ENCODE results near the gene BMP8A. TPM values are rescaled to one million over a fixed set of nuclear protein-coding genes. Genes with fewer than 3 reads are reported as not detected.
"Not testable (repeated sequence)": the region's sequence is repeated elsewhere in the genome, so short reads cannot be mapped to it uniquely, and the experiment has no call there.

The BMP8A gene
- total and polyA plus RNA-seq, 2 of the 8 experiments (the other 6 are each of a cell fraction or from before 2014, with no cell fraction given): 0.38 to 0.43 TPM

DNA sequence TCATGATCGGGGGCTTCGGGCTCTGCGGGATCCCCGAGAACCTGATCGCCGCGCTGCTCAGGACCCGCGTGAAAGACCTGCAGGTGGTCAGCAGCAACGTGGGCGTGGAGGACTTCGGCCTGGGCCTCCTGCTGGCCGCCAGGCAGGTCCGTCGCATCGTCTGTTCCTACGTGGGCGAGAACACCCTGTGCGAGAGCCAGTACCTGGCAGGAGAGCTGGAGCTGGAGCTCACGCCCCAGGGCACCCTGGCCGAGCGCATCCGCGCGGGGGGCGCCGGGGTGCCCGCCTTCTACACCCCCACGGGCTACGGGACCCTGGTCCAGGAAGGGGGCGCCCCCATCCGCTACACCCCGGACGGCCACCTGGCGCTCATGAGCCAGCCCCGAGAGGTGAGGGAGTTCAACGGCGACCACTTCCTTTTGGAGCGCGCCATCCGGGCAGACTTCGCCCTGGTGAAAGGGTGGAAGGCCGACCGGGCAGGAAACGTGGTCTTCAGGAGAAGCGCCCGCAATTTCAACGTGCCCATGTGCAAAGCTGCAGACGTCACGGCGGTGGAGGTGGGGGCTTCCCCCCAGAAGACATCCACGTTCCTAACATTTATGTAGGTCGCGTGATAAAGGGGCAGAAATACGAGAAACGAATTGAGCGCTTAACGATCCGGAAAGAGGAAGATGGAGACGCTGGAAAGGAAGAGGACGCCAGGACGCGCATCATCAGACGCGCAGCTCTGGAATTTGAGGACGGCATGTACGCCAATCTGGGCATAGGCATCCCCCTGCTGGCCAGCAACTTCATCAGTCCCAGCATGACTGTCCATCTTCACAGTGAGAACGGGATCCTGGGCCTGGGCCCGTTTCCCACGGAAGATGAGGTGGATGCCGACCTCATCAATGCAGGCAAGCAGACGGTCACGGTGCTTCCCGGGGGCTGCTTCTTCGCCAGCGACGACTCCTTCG is 24.0 kb downstream of the BMP8A start:
- H4K8ac ChIP-seq (ENCODE audit: extremely low read depth, insufficient read depth, low read length); H2BK15ac ChIP-seq (ENCODE audit: low read length); H2BK12ac ChIP-seq (ENCODE audit: low read depth, low read length); H3K23ac ChIP-seq (ENCODE audit: insufficient read length); CTCF ChIA-PET (ENCODE audit: partially characterized antibody); H3K18ac ChIP-seq (ENCODE audit: extremely low read depth, low read length); H4K91ac ChIP-seq (replicated peaks; ENCODE audit: insufficient read length, low read length); H4K20me1 ChIP-seq (replicated peaks in 1 of 2; ENCODE audit: control insufficient read depth in 1 of 2, insufficient read depth in 2 of 2, low read length in 2 of 2); H2AFZ ChIP-seq (ENCODE audit: low read length); H3K23me2 ChIP-seq (ENCODE audit: low read depth, low read length); H3K4ac ChIP-seq (replicated peaks; ENCODE audit: insufficient read length, low read depth, low read length); H3K27ac ChIP-seq (ENCODE audit: low read depth, low read length); H4K5ac ChIP-seq (ENCODE audit: insufficient read length, low read depth, low read length); POLR2A ChIA-PET (ENCODE audit: partially characterized antibody); H3K36me3 ChIP-seq (ENCODE audit: control insufficient read depth in 2 of 4, insufficient read depth in 4 of 4, low read length in 3 of 4); DNase-seq (ENCODE audit: low read depth in 1 of 2, low spot score in 2 of 2); H2AK5ac ChIP-seq (ENCODE audit: low read depth, low read length); H2BK120ac ChIP-seq (replicated peaks; ENCODE audit: low read depth, low read length); H3K4me1 ChIP-seq (replicated peaks in 1 of 4; ENCODE audit: control insufficient read depth in 3 of 4, insufficient read depth in 4 of 4, low read length in 3 of 4); H3K79me1 ChIP-seq (ENCODE audit: low read depth, low read length); H2BK5ac ChIP-seq (ENCODE audit: low read depth, low read length); H2BK20ac ChIP-seq (ENCODE audit: low read length); H3K9me3 ChIP-seq (ENCODE audit: insufficient read depth in 2 of 2, low read depth in 1 of 2, low read length in 1 of 2); H3K9ac ChIP-seq (replicated peaks in 1 of 4; ENCODE audit: extremely low read depth in 1 of 4, low read depth in 3 of 4, low read length in 3 of 4); H3K56ac ChIP-seq (replicated peaks; ENCODE audit: insufficient read length, low read depth, low read length); H3K79me2 ChIP-seq (ENCODE audit: control insufficient read depth in 1 of 2, insufficient read depth in 2 of 2, low read length in 2 of 2); H3K14ac ChIP-seq (ENCODE audit: insufficient read length): not testable (repeated sequence)
- peak overlapping the region; percentile 53 to 66 for H3K4me2 ChIP-seq (ENCODE audit: insufficient read depth in 1 of 2, low read depth in 2 of 2, low read length in 2 of 2)
- H3K4me3 ChIP-seq (ENCODE audit: extremely low read depth in 1 of 4, insufficient read depth in 2 of 4, low read depth in 3 of 4, low read length in 4 of 4): peak overlapping the region in 2 of 4 experiments; percentile 28 to 50; a peak in 4 of 8 replicates
- peak; percentile 81 for FAIRE-seq
- 22% methylated on average over 13 of the region's 78 CpGs; no CpG with 5 or more reads in 1 of the 2 experiments for WGBS, 2 experiments (ENCODE audit: extremely low coverage in 1 of 2, insufficient coverage in 1 of 2, insufficient read length in 1 of 2, insufficient replicate concordance in 2 of 2, low coverage in 1 of 2, low lambda C conversion rate in 2 of 2, missing lambda C conversion rate in 1 of 2)
- H3K27me3 ChIP-seq (replicated peaks in 1 of 4; ENCODE audit: control insufficient read depth in 3 of 4, extremely low read depth in 1 of 4, insufficient read depth in 3 of 4, low read length in 3 of 4): peaks cover 3 to 11% (median 8%) of the 10 kb centered on the region in 4 experiments; a peak in 5 of 7 replicates

Data from H1 (cell line).